WTC11 (cell line): Measurements from ENCODE around the gene CPLANE1. TPM values are rescaled to one million over a fixed set of nuclear protein-coding genes. Genes with fewer than 3 reads are reported as not detected.

Source experiments
- ATAC-seq: fragments of 200-7000 bp; cut with Tn5 transposase; 2 replicates; pipeline ENCODE4 v1.10.0; 2021; ENCODE audit warnings: mild to moderate bottlenecking, moderate library complexity
- CTCF ChIA-PET: fragments of 300-600 bp; sonication (Branson Sonifier 250); formaldehyde crosslinking; loops from one replicate; lab custom pipeline; 2021; ENCODE audit warnings: antibody characterized with exemption; lab: Charles Lee
- POLR2A ChIA-PET: fragments of 350-600 bp; sonication (Branson Sonifier 250); formaldehyde crosslinking; loops from one replicate; lab custom pipeline; 2021; ENCODE audit warnings: antibody characterized with exemption; lab: Charles Lee
- DNase-seq: peaks from one replicate; pipeline ENCODE4 v3.0.0; 2021; ENCODE audit warnings: low spot score
- H3K27ac Mint-ChIP-seq: 2 replicates; pipeline ENCODE4 v1.8.0; 2021; ENCODE audit warnings: mixed read lengths
- H3K27me3 Mint-ChIP-seq: 2 replicates; pipeline ENCODE4 v1.8.0; 2021; ENCODE audit warnings: low read depth, mild to moderate bottlenecking, moderate library complexity, mixed read lengths
- H3K36me3 Mint-ChIP-seq: 2 replicates; pipeline ENCODE4 v1.8.0; 2021; ENCODE audit warnings: mixed read lengths
- H3K4me1 Mint-ChIP-seq: 2 replicates; pipeline ENCODE4 v1.8.0; 2022; ENCODE audit warnings: mixed read lengths
- H3K4me3 Mint-ChIP-seq: 2 replicates; pipeline ENCODE4 v1.8.0; 2021; ENCODE audit warnings: mild to moderate bottlenecking, moderate library complexity, mixed read lengths
- H3K9me3 Mint-ChIP-seq: 2 replicates; pipeline ENCODE4 v1.8.0; 2021; ENCODE audit warnings: mixed read lengths
- AR ChIP-seq: fragments of 250-450 bp; sonication (Bioruptor Pico); IDR thresholded peaks from 2 replicates; pipeline ENCODE4 v1.9.0; 2021; ENCODE audit warnings: mild to moderate bottlenecking
- ELF4 ChIP-seq: sonication (generic); formaldehyde crosslinking; IDR thresholded peaks from 2 replicates; pipeline ENCODE4 v1.8.1; 2022; ENCODE audit warnings: low read depth, mild to moderate bottlenecking, moderate library complexity, missing genetic modification reagents
- FOXP1 ChIP-seq: sonication (generic); formaldehyde crosslinking; IDR thresholded peaks from 2 replicates; pipeline ENCODE4 v1.8.0; 2022; ENCODE audit warnings: missing genetic modification reagents, mild to moderate bottlenecking, moderate library complexity, borderline replicate concordance
- MAX ChIP-seq: sonication (generic); formaldehyde crosslinking; IDR thresholded peaks from 2 replicates; pipeline ENCODE4 v1.8.0; 2022; ENCODE audit warnings: mild to moderate bottlenecking, missing genetic modification reagents
- NFATC4 ChIP-seq: fragments of 250-450 bp; sonication (Bioruptor Pico); IDR thresholded peaks from 2 replicates; pipeline ENCODE4 v1.9.0; 2021; ENCODE audit warnings: mild to moderate bottlenecking
- NR1H2 ChIP-seq: sonication (generic); formaldehyde crosslinking; IDR thresholded peaks from 2 replicates; pipeline ENCODE4 v1.9.0; 2021; ENCODE audit warnings: mild to moderate bottlenecking, moderate library complexity, missing genetic modification reagents
- PRDM15 ChIP-seq: sonication (generic); formaldehyde crosslinking; IDR thresholded peaks from 2 replicates; pipeline ENCODE4 v1.8.0; 2022; ENCODE audit warnings: missing genetic modification reagents
- RELA ChIP-seq: sonication (generic); formaldehyde crosslinking; IDR thresholded peaks from 2 replicates; pipeline ENCODE4 v1.8.1; 2022; ENCODE audit warnings: missing genetic modification reagents, mild to moderate bottlenecking, borderline replicate concordance
- SP1 ChIP-seq: sonication (generic); formaldehyde crosslinking; conservative IDR thresholded peaks from 2 replicates; pipeline ENCODE4 v1.8.1; 2022; ENCODE audit warnings: missing genetic modification reagents
- ZNF317 ChIP-seq: sonication (generic); formaldehyde crosslinking; IDR thresholded peaks from 2 replicates; pipeline ENCODE4 v1.8.1; 2023; ENCODE audit warnings: low read depth, mild to moderate bottlenecking, moderate library complexity, missing genetic modification reagents, borderline replicate concordance
- ZNF416 ChIP-seq: fragments of 250-450 bp; sonication (Bioruptor Pico); IDR thresholded peaks from 2 replicates; pipeline ENCODE4 v1.9.0; 2021; ENCODE audit warnings: mild to moderate bottlenecking, inconsistent platforms
- ZNF425 ChIP-seq: fragments of 250-450 bp; sonication (Bioruptor Pico); conservative IDR thresholded peaks from 2 replicates; pipeline ENCODE4 v1.9.0; 2021; ENCODE audit warnings: mild to moderate bottlenecking
- total RNA-seq: library from RNA; stranded (reverse); gene quantifications from 3 replicates; pipeline ENCODE4 v1.2.3, GENCODE V29; 2021

CPLANE1 gene
- total RNA-seq, 1 experiment from 2014 or later: 4.8 TPM

GRCh38 chr5:37071901-37072581 lies 177.1 kb downstream of the CPLANE1 start (continued):
- TF ChIP-seq AR (CRISPR knock-in tag) (no peak), SP1 (no peak)

GRCh38 chr5:37071487-37071886 lies 177.7 kb downstream of the CPLANE1 start:
- no peak for ATAC-seq
- POLR2A ChIA-PET: no interaction called here
- H3K9me3 Mint-ChIP-seq: no peaks in the 10 kb centered on the region

GRCh38 chr5:37064442-37064841 lies 184.7 kb downstream of the CPLANE1 start:
- ATAC-seq: no peak
- no peak for TF ChIP-seq ZNF317 (CRISPR knock-in tag)
- no peak for TF ChIP-seq NFATC4 (CRISPR knock-in tag)
- TF ChIP-seq MAX (CRISPR knock-in tag): no peak
- no peak for TF ChIP-seq ELF4
- no peaks in the 10 kb centered on the region for H3K9me3 Mint-ChIP-seq
- CTCF ChIA-PET: interaction anchor here (0.6 kb wide), 1 partner anchor 14 kb away, joined by 4 read pairs; no protein-coding TSS in a partner anchor
- no peaks in the 10 kb centered on the region for H3K4me1 Mint-ChIP-seq
- no peak for DNase-seq
- peaks cover 21% of the 10 kb centered on the region for H3K36me3 Mint-ChIP-seq
- H3K27ac Mint-ChIP-seq: no peak overlapping the region
- no peak overlapping the region for H3K4me3 Mint-ChIP-seq
- H3K27me3 Mint-ChIP-seq: no peaks in the 10 kb centered on the region
- POLR2A ChIA-PET: no interaction called here

More at GRCh38 chr5:37071487-37071886, 177.7 kb downstream of the CPLANE1 start:
- Mint-ChIP-seq H3K36me3 (no peaks in the 10 kb centered on the region), H3K27me3 (no peaks in the 10 kb centered on the region; the same call in 1 of the 2 replicates), H3K4me3 (no peak overlapping the region), H3K4me1 (no peaks in the 10 kb centered on the region), H3K27ac (no peak overlapping the region)
- CTCF ChIA-PET: no interaction called here
- TF ChIP-seq ZNF425 (no peak), RELA (CRISPR knock-in tag) (no peak), NR1H2 (CRISPR knock-in tag) (no peak), PRDM15 (CRISPR knock-in tag) (no peak), ZNF416 (CRISPR knock-in tag) (no peak), FOXP1 (CRISPR knock-in tag) (no peak)
- no peak for DNase-seq
